ENCODE data around the gene ICAM1.

ICAM1 gene

DNA sequence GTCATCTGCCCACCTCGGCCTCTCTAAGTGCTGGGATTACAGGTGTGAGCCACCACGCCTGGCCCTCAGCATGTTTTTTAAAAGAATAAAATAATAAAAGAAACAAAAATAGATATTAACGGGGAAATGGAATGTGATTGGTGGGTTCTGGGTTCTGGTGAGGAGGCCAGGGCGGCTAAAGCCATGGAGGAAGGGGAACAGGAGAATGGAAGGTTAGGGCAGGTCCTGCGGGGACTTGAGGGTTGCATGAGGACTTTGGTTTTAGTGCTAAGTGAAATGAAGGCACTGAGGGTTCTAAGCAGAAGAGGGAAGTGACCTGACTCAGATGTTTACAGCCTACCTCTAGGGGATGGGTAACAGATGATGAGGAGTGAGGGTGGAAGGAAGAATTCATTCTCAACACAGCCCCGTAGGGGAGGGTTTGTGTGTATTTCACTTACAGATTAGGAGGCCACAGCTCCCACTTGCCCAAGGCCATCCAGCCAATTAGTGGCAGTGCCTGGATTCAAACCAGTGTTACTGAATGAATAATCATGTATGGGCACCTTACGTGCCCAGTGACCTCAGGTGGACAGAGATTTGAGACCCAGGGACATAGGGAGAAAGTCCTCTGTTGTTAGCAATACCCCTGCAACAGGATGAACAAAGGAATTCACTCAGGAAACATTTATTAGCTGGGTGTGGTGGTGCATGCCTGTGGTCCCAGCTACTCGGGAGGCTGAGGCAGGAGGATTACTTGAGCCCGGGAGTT is 25.6 kb upstream of the ICAM1 start:
- DNase-seq, result no peak

DNA sequence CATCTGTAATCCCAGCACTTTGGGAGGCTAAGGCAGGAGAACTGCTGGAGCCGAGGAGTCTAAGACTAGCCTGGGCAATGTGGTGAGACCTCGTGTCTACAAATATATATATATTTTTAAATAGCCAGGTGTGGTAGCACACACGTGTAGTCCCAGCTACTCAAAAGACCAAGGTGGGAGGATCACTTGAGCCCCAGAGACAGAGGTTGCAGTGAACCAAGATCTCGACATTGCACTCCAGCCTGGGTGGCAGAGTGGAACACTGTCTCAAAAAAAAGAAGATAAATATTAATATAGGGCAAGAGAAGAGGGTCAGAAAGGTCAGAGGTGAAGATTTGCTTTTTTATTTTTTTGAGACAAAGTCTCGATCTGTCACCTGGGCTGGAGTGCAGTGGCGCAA is 24.4 kb upstream of the ICAM1 start:
- no peak for DNase-seq

DNA sequence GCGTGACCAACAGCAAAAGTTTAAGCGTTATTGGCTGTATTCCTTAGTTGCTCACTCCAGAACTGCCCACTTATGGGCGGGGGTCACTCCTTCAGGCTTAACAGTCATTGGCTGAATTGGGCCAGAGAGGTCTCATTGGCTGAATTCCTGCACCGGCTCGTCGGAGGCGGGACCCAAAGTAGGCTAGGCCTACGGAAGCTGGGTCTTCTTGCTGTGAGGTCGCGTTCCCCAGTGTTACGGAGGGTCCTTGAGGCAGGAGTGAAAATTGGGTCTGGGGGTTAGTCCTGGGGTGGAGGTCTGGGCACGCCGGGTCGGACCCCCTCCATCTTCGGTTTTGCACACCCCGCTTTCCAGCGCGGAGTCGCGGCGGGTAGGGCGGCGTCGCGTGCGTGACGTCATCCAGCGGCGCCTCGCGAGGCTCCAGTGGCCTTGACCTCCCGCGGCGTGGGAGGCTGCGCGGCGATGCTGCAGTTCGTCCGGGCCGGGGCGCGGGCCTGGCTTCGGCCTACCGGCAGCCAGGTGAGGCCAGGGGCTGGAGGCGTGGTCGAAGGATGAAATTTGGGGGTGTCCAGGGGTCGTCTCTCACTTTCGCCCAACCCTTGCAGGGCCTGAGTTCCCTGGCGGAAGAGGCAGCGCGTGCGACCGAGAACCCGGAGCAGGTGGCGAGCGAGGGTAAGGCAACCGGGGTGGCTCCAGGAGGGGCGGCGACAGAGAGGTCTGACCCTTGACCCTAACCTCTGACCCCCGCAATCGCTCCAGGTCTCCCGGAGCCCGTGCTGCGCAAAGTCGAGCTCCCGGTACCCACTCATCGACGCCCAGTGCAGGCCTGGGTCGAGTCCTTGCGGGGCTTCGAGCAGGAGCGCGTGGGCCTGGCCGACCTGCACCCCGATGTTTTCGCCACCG is 18.9 kb upstream of the ICAM1 start, which contains the start of gene MRPL4:
TSS of gene MRPL4 (plus strand) at position 423 of the 903 bp plus-strand sequence. CDS start at position 463, 40 bp downstream.
- DNase-seq, result peak; percentile 98

DNA sequence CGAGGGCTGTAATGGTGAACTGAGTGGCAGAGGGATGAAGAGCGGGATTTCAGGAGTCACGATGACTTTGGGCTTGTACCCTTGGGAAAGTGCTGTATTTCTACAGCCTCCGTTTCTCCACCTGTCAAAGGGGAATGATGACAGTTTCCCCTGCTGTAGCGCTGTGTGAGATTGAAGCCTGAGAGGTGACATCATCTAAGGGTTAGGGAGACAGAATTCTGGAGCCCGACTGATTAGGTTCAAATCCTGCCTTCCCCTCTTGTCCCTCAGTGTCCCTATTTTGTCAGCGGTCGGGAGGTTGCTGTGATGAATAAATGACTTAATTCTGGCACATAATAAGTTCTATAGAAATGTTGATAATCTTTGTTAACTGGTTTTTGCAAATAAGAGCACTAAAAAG is 18.2 kb upstream of the ICAM1 start:
- DNase-seq, result no peak

DNA sequence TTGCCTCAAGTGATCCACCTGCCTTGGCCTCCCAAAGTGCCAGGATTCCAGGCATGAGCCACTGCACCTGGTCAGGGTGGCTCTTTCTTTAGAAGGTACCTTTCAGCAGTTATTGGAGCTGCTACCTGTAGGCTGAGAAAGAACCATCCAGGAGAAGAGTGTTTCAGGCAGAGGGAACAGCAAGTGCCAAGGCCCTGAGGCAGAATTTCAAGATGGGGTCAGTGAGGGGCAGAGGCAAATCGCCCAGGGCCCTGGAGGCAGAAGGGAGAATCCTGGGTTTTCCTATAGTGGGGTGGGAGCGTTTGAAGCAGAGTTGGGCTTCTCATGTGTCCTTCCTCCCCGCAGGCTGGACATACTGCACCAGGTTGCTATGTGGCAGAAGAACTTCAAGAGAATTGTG is 16.7 kb upstream of the ICAM1 start:
- no peak for DNase-seq

DNA sequence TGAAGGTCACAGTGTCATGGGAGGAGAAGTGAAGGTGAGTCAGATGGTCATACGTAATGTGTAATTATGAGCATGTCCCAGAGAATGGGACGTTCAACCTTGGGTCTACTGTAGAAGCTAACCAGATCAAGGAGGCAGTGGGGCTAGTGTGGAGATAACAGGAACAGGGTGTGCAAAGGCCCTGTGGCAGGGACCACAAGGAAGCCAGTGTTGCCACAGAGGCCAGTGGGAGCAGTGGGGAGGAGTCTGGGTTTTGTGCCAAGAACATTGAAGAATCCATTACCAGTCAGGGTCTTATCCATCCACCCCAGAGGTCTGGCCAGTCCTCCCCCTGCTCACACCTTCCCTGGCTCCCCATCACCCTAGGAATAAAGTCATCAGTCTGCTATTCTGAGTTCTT is 15.6 kb upstream of the ICAM1 start:
- no peak for DNase-seq

DNA sequence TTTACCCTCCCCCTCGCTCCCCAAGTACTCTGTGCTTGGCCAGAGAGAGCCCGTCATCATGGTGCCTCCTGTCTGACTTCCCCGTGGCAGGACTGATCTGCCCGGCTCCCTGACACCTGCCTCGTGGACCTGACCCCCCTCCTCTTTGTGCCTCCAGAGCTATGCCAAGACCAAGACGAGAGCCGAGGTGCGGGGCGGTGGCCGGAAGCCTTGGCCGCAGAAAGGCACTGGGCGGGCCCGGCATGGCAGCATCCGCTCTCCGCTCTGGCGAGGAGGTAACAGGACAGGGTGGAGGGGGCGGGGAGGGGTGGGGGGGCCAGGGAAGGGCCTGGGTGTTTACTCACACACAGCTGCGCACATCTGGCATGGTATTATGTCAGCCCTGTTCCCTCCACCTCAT is 14.4 kb upstream of the ICAM1 start:
- no peak for DNase-seq

DNA sequence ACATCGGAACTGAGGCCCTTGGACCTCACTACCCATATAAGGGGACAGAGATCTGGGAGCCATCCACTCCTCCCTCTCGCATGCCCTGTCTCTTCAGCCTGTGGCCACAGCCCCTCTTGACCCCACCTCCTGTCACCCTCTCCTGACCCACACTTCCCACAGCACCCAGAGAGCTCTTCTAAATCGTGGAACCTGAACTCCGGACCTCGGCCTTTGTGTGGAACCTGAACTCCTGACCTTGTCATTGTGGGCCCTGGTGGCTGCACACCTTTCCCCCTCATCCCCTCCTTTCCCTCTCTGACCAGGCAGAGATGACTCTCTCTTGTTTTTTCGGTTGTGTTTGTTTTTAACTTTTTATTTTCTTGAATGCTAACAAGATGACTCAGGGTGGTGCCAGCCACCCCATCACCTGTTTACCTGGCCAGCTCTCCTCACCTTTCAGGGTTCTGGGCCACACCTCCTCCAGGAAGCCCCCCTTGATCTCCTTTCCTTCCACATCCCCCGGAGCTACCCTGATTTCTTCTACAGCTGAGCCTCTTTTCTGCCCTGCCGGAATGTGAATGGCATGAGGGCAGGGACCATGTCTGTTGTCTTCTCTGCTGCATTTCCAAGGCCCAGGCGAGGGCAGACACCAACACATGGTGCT is 13.8 kb upstream of the ICAM1 start:
- no peak for DNase-seq

DNA sequence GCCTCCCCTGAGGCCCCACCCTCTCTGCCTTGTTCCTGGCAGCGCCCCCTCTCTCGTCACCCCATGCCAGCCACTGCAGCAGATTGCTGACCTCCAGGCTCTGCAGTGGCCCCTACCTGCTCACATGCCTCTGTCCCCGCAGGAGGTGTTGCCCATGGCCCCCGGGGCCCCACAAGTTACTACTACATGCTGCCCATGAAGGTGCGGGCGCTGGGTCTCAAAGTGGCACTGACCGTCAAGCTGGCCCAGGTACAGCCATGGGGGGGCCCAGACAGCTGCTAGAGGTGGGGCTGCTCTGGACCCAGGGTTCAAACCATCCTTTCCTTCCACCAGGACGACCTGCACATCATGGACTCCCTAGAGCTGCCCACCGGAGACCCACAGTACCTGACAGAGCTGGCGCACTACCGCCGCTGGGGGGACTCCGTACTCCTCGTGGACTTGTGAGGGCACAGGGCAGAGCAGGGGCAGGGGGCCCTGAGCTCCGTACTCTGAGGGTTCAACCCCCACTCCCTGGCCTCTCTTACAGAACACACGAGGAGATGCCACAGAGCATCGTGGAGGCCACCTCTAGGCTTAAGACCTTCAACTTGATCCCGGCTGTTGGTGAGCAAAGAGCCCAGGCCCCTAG is 12.7 kb upstream of the ICAM1 start:
- no peak for DNase-seq

DNA sequence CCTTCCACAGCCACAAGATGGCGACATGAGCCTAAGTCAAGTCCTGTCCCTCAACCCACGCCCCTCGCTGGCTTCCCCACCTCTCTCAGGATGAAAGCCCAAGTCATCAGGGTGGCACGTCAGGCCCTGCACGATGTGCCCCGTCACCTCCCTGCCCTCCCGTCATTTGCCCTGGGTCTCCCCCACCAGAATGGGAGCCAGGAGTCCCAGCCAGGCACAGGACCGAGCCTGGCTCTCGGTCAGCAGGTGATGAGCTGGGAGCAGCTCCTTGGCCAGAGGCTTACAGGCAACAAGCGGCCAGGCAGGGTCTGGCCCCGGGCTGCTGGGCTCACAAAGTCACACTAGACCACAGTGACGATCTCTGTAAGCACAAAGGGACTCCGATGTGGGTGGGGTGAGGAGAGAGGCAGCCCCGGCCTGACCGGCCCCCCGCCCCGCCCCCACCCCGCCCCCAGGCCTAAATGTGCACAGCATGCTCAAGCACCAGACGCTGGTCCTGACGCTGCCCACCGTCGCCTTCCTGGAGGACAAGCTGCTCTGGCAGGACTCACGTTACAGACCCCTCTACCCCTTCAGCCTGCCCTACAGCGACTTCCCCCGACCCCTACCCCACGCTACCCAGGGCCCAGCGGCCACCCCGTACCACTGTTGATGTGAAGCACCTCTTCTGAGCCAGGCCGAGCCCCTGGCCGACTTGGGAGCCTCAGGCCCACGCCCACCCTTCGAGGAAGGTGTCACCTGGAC is 11.6 kb upstream of the ICAM1 start:
- DNase-seq, result peak; percentile 58

DNA sequence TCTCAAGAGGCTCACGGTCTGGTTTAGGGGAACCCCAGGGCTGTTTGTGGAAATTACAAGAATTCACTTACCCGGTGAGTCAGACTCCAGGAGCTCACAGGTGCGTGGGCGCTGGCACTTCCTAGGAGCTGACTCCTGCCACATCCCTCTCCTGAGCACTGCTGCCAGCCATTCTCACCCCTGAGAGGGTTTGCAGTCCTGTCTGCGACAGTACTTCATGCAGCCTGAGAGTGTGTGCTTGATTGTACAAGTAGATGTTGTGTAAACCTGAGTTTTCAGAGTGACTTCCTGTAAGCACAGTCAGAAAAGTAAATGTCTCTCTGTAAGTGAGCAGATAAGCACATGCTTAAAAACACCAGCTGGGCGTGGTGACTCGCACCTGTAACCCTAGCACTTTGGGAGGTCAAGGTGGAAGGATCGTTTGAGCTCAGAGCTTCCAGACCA is 10.8 kb upstream of the ICAM1 start:
- DNase-seq, result peak; percentile 75

DNA sequence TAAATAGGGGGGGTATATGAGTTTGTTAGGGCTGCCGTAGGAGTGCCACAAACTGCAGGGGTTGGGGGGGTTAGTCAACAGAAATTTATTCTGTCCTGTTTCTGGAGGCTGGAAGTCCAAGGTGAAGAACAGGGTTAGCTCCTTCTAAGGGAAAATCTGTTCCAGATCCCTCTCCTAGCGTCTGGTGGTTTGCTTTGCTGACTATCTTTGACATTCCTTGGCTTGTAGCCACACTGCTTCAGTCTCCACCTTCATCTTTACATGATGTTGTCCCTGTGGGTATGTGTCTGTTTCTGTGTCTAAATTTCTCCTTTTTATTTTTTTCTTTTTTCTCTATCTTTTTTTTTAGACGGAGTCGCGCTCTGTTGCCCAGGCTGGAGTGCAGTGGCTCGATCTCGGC is 8.1 kb upstream of the ICAM1 start:
- DNase-seq, result no peak

DNA sequence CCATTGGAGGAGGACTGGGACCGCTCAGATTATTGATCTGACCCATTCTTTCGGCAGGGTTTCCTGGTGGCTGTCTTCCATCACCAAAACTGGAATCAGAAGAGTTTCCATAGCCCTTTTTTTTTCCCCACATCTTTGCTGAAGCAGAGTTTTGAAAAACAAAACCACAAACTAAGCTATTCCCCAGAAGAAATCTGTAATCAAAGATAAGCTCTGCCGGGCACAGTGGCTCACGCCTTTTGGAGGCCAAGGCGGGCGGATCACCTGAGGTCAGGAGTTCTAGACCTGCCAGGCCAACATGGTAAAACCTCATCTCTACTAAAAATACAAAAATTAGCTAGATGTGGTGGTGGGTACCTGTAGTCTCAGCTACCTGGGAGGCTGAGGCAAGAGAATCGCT is 4.2 kb upstream of the ICAM1 start:
- DNase-seq, result no peak

DNA sequence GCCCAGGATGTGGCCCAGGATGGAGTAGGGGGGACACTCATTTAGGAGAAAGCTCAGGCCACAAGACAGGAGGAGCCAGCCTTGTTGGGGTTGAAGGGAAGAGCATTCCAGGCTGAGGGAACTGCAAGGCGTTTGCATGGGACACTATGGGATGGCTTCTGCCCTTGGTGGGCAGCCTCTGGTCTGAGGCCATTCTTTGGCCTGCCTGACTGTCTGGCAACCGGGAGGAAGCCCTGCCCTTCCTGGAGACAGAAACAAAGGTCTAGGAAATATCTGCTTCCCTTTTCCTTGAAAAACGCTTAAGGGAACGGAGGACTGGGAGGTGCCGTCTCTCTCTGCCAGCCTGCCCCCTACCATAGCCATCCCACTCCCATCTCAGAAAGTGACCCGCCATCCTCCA is 2.8 kb upstream of the ICAM1 start:
- no peak for DNase-seq

DNA sequence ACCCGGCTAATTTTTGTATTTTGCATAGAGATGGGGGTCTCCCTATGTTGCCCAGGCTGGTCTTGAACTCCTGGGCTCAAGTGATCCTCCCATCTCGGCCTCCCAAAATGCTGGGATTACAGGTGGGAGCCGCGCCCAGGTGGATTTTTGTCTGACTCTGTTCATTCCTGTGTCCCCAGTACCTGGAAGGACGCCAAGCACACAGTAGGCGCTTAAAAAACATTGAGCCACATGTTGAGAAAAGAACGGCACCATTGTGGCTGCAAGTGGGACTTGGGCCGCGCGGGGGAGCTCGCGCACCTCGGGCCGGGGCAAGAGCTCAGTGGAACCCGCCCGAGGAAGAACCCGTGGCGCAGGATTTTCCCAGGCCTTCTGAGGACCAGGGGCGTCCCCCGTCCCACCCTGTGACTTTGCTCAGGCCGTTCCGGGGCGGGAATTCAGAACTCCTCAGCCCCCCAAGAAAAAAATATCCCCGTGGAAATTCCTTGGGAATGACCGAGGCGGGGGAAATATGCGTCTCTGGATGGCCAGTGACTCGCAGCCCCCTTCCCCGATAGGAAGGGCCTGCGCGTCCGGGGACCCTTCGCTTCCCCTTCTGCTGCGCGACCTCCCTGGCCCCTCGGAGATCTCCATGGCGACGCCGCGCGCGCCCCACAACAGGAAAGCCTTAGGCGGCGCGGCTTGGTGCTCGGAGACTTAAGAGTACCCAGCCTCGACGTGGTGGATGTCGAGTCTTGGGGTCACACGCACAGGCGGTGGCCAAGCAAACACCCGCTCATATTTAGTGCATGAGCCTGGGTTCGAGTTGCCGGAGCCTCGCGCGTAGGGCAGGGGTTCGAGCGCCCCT is 1.4 kb upstream of the ICAM1 start:
- peak; percentile 38 for DNase-seq

DNA sequence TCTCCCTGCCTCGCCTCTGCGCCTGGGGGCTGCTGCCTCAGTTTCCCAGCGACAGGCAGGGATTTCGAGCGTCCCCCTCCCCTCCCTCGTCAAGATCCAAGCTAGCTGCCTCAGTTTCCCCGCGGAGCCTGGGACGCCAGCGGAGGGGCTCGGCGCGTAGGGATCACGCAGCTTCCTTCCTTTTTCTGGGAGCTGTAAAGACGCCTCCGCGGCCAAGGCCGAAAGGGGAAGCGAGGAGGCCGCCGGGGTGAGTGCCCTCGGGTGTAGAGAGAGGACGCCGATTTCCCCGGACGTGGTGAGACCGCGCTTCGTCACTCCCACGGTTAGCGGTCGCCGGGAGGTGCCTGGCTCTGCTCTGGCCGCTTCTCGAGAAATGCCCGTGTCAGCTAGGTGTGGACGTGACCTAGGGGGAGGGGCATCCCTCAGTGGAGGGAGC is 722 bp upstream of the ICAM1 start:
- no peak for DNase-seq

DNA sequence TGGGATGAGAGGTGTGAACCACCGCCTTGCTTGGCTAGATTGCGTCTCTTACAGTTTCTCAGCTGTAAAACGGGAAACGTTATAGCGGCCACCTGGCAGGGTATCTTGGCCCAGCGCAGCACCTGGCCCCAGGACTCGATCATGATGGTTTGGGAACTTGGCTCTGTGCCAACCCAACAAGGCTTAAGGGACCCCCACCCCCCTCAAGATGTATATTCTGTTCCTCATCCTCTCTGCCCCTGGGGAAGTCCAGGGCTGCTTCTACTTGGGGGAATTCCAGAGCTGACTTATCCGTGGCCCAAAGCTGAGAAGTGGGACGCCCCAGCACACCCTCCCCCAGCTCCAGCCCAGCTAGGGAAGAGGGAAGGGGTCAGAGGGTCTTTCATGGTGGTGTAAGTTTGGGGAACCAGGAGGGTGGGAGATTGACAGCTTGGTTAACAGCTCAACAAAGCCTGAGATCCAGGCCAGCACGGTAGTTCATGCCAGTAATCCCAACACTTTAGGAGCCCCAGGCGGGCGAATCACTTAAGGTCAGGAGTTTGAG is 695 bp downstream of the ICAM1 start:
- DNase-seq, result no peak

DNA sequence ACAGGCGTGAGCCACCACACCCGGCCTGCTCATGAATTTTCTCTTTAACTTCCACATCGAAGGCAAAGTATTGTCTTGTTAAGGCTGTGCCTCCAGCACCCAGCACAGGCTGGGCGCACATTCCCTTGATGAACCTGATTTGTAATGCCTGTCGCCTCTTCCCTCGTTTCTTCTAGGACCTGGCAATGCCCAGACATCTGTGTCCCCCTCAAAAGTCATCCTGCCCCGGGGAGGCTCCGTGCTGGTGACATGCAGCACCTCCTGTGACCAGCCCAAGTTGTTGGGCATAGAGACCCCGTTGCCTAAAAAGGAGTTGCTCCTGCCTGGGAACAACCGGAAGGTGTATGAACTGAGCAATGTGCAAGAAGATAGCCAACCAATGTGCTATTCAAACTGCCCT is 3.7 kb downstream of the ICAM1 start:
- DNase-seq, result no peak

DNA sequence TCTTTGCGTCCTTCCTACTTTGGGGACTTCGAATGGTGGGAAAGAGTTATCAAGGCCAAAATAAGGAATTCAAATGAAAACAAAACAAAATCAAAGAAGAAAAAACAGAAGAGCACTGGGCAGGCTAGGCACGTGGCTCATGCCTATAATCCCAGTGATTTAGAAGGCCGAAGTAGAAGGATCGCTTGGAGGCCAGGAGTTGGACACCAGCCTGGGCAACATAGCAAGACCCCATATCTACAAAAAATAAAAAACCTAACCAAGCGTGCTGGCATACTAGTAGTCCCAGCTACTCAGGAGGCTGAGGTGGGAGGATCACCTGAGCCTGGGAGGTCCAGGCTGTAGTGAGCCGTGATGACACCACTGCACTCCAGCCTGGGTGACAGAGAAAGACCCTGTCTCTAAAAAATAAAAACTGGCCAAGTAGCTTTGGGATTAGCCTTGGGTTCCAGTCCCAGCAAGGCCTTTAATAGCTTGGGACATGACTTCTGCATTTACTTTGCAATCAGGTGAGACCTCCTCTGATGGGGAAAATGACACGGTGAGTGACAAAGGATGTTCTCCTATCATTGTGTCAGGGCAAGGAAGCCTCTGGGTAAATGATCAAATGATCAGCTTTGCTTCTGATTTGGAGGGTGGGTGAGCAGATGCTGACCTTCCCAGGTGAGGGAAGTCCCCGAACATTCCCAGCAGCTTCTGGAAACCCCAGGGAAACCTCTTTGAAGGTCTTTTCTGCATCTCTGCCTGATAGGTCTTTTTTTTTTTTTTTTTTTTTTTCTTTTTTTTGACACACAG is 7.1 kb downstream of the ICAM1 start:
- DNase-seq, result no peak

DNA sequence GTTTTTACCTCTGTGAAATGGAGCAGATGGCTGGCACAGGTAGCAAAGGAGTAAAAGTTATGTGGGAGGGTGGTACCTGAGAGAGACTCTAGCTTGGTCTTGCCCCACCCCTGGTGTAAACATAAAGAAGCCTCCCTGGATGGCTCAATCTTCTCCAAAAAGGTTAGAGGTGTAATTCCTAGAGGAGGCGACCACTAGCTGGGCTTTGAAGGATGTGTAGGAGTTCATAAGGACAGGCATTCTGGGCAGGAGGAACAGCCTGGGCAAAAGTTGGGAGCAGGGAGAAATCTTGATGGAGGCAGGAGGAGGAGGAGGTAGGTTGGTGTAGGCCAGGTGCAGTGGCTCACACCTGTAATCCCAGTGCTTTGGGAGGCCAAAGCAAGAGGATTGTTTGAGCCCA is 8.0 kb downstream of the ICAM1 start:
- no peak for DNase-seq

All from NCI-H2029 treated with DMSO at 0.1 percent for 48 hours (cell line).